Gastrocnemius medialis (tissue), 4 donors: ENCODE measurements around the gene DPP4.

ENCODE experiments used
- CTCF ChIP-seq, 5 experiments: fragments of 450-650 bp in 3 of 5; fragments of 200-600 bp in 2 of 5; sonication (generic) in 2 of 5; IDR thresholded peaks in 4 of 5; conservative IDR thresholded peaks in 1 of 5; 1 replicate in 4 of 5; 2 replicates in 1 of 5; pipeline ENCODE4 v1.5.1; 2016 to 2019; ENCODE audit warnings: antibody characterized with exemption in 5 of 5, mild to moderate bottlenecking in 3 of 5, moderate library complexity in 3 of 5
- POLR2A ChIP-seq, 2 donors: fragments of 450-650 bp; IDR thresholded peaks; one replicate each; pipeline ENCODE4 v1.6.1; 2017; ENCODE audit warnings: antibody characterized with exemption in 2 of 2, mild to moderate bottlenecking in 2 of 2, moderate library complexity in 2 of 2

- TF ChIP-seq CTCF (IDR thresholded peaks at IDR 0.05 in 4 of 5, conservative IDR thresholded peaks at IDR 0.05 in 1 of 5) (no peak), POLR2A (IDR thresholded peaks at IDR 0.05) (no peak)
Observed at GRCh38 chr2:162116352-162116751, 42.3 kb upstream of the DPP4 start.
